H1 (cell line): ENCODE data around the gene NEURL1B. TPM values are rescaled to one million over a fixed set of nuclear protein-coding genes. Genes with fewer than 3 reads are reported as not detected.

Experiments used
- CTCF ChIA-PET: fragments of 300-600 bp; sonication (Branson Sonifier 250); formaldehyde crosslinking; loops from one replicate; lab custom pipeline; 2021; ENCODE audit not compliant: partially characterized antibody; lab: Charles Lee
- POLR2A ChIA-PET: fragments of 300-600 bp; sonication (Branson Sonifier 250); formaldehyde crosslinking; loops from one replicate; lab custom pipeline; 2021; ENCODE audit warnings: inconsistent platforms; ENCODE audit not compliant: partially characterized antibody; lab: Charles Lee
- DNase-seq, 2 experiments: peaks; one replicate each; pipeline versions ENCODE4 v3.0.0 to v3.0.0-alpha.2; 2010 to 2022; ENCODE audit warnings: low spot score in 2 of 2, low read depth in 1 of 2, mixed read lengths in 1 of 2
- FAIRE-seq: peaks from 2 replicates; lab custom pipeline; 2011; peaks lifted over from hg19 to GRCh38; lab: Jason Lieb, UNC
- H2AFZ ChIP-seq: 2 replicates; pipeline ENCODE4 v1.8.1; 2012; ENCODE audit warnings: low read length, inconsistent platforms
- H2AK5ac ChIP-seq: 2 replicates; pipeline ENCODE4 v1.6.1; 2013; ENCODE audit warnings: low read depth, low read length
- H2BK120ac ChIP-seq: replicated peaks from 2 replicates; pipeline ENCODE3; 2013; ENCODE audit warnings: low read depth, low read length, inconsistent platforms
- H2BK12ac ChIP-seq: 2 replicates; pipeline ENCODE4 v1.6.1; 2013; ENCODE audit warnings: low read depth, low read length
- H2BK15ac ChIP-seq: 2 replicates; pipeline ENCODE4 v1.6.1; 2013; ENCODE audit warnings: low read length
- H2BK20ac ChIP-seq: 2 replicates; pipeline ENCODE4 v1.6.1; 2013; ENCODE audit warnings: low read length
- H2BK5ac ChIP-seq: 2 replicates; pipeline ENCODE4 v1.6.1; 2013; ENCODE audit warnings: low read depth, low read length
- H3K14ac ChIP-seq: 2 replicates; pipeline ENCODE4 v1.6.1; 2013; ENCODE audit warnings: inconsistent platforms; ENCODE audit not compliant: insufficient read length
- H3K18ac ChIP-seq: 2 replicates; pipeline ENCODE4 v1.6.1; 2013; ENCODE audit warnings: low read length; ENCODE audit errors: extremely low read depth
- H3K23ac ChIP-seq: 2 replicates; pipeline ENCODE4 v1.6.1; 2013; ENCODE audit warnings: inconsistent platforms; ENCODE audit not compliant: insufficient read length
- H3K23me2 ChIP-seq: 2 replicates; pipeline ENCODE4 v1.6.1; 2013; ENCODE audit warnings: low read depth, low read length
- H3K27ac ChIP-seq: 2 replicates; pipeline ENCODE4 v1.6.1; 2011; ENCODE audit warnings: low read depth, low read length, inconsistent platforms
- H3K27me3 ChIP-seq, 4 experiments: replicated peaks in 1 of 4; 1 replicate in 1 of 4; 2 replicates in 3 of 4; pipeline versions ENCODE4 v1.6.1 to v1.8.1; 2011 to 2013; ENCODE audit warnings: low read length in 3 of 4, mild to moderate bottlenecking in 3 of 4, inconsistent platforms in 2 of 4, mixed read lengths in 2 of 4, moderate library complexity in 1 of 4; ENCODE audit not compliant: control insufficient read depth in 3 of 4, insufficient read depth in 3 of 4; ENCODE audit errors: extremely low read depth in 1 of 4
- H3K36me3 ChIP-seq, 4 experiments: 2 replicates each; pipeline versions ENCODE4 v1.6.1 to v1.8.1; 2011 to 2013; ENCODE audit warnings: mild to moderate bottlenecking in 4 of 4, low read length in 3 of 4, moderate library complexity in 2 of 4, control low read depth in 1 of 4, inconsistent platforms in 1 of 4; ENCODE audit not compliant: insufficient read depth in 4 of 4, control insufficient read depth in 2 of 4
- H3K4ac ChIP-seq: replicated peaks from 2 replicates; pipeline ENCODE3; 2013; ENCODE audit warnings: low read length, low read depth, mixed read lengths, inconsistent platforms; ENCODE audit not compliant: insufficient read length
- H3K4me1 ChIP-seq, 4 experiments: replicated peaks in 1 of 4; 1 replicate in 1 of 4; 2 replicates in 3 of 4; pipeline versions ENCODE4 v1.6.1 to v1.8.1; 2011 to 2013; ENCODE audit warnings: low read length in 3 of 4, inconsistent platforms in 2 of 4, mixed read lengths in 1 of 4; ENCODE audit not compliant: insufficient read depth in 4 of 4, control insufficient read depth in 3 of 4
- H3K4me2 ChIP-seq, 2 experiments: 2 replicates each; pipeline versions ENCODE4 v1.6.1 to v1.8.1; 2011 to 2013; ENCODE audit warnings: low read depth in 2 of 2, low read length in 2 of 2, control low read depth in 1 of 2, inconsistent platforms in 1 of 2, mild to moderate bottlenecking in 1 of 2; ENCODE audit not compliant: insufficient read depth in 1 of 2
- H3K4me3 ChIP-seq, 4 experiments: fragments of 200-600, 300-600 bp in 1 of 4; sonication (generic), shearing (Covaris generic), sonication (Bioruptor Twin) in 1 of 4; 2 replicates each; pipeline versions ENCODE4 v1.5.1 to v1.8.1; 2011 to 2016; ENCODE audit warnings: low read length in 4 of 4, low read depth in 3 of 4, control low read depth in 2 of 4, inconsistent platforms in 2 of 4, mild to moderate bottlenecking in 2 of 4, mixed read lengths in 1 of 4, moderate library complexity in 1 of 4; ENCODE audit not compliant: insufficient read depth in 2 of 4; ENCODE audit errors: extremely low read depth in 1 of 4
- H3K56ac ChIP-seq: replicated peaks from 2 replicates; pipeline ENCODE3; 2013; ENCODE audit warnings: low read depth, mild to moderate bottlenecking, mixed read lengths, low read length, inconsistent platforms; ENCODE audit not compliant: insufficient read length
- H3K79me1 ChIP-seq: 2 replicates; pipeline ENCODE4 v1.6.1; 2013; ENCODE audit warnings: low read depth, low read length, control low read depth
- H3K79me2 ChIP-seq, 2 experiments: 2 replicates each; pipeline versions ENCODE4 v1.6.1 to v1.8.1; 2012 to 2013; ENCODE audit warnings: low read length in 2 of 2, mild to moderate bottlenecking in 2 of 2, inconsistent platforms in 1 of 2; ENCODE audit not compliant: insufficient read depth in 2 of 2, control insufficient read depth in 1 of 2
- H3K9ac ChIP-seq, 4 experiments: replicated peaks in 1 of 4; 1 replicate in 1 of 4; 2 replicates in 3 of 4; pipeline versions ENCODE4 v1.6.1 to v1.8.1; 2011 to 2013; ENCODE audit warnings: low read depth in 3 of 4, low read length in 3 of 4, control low read depth in 2 of 4, mild to moderate bottlenecking in 2 of 4, moderate library complexity in 2 of 4, inconsistent platforms in 1 of 4; ENCODE audit errors: extremely low read depth in 1 of 4
- H3K9me3 ChIP-seq, 2 experiments: 2 replicates each; pipeline versions ENCODE4 v1.6.1 to v1.8.1; 2012 to 2013; ENCODE audit warnings: mild to moderate bottlenecking in 2 of 2, moderate library complexity in 2 of 2, control low read depth in 1 of 2, inconsistent platforms in 1 of 2, low read depth in 1 of 2, low read length in 1 of 2, mixed read lengths in 1 of 2; ENCODE audit not compliant: insufficient read depth in 2 of 2
- H4K20me1 ChIP-seq, 2 experiments: replicated peaks in 1 of 2; 2 replicates each; pipeline versions ENCODE3 to v1.8.1; 2011 to 2013; ENCODE audit warnings: inconsistent platforms in 2 of 2, low read length in 2 of 2, mild to moderate bottlenecking in 1 of 2; ENCODE audit not compliant: insufficient read depth in 2 of 2, control insufficient read depth in 1 of 2
- H4K5ac ChIP-seq: 2 replicates; pipeline ENCODE4 v1.6.1; 2013; ENCODE audit warnings: low read length, low read depth, mixed read lengths, inconsistent platforms; ENCODE audit not compliant: insufficient read length
- H4K8ac ChIP-seq: 2 replicates; pipeline ENCODE4 v1.8.0; 2013; ENCODE audit warnings: mild to moderate bottlenecking, moderate library complexity, low read length, inconsistent platforms; ENCODE audit not compliant: insufficient read depth; ENCODE audit errors: extremely low read depth
- H4K91ac ChIP-seq: replicated peaks from 2 replicates; pipeline ENCODE3; 2013; ENCODE audit warnings: low read length, mixed read lengths, inconsistent platforms; ENCODE audit not compliant: insufficient read length
- BACH1 ChIP-seq: IDR thresholded peaks from 2 replicates; pipeline ENCODE4 v1.6.1; 2012; ENCODE audit warnings: low read length, improper control_type of control experiment
- HDAC2 ChIP-seq, 2 experiments: fragments of 300-600 bp in 1 of 2; sonication (generic) in 1 of 2; IDR thresholded peaks; 2 replicates each; pipeline ENCODE4 v1.6.1; 2011 to 2012; ENCODE audit warnings: low read depth in 2 of 2, low read length in 2 of 2, mild to moderate bottlenecking in 2 of 2, moderate library complexity in 2 of 2, borderline replicate concordance in 1 of 2, inconsistent platforms in 1 of 2
- RAD21 ChIP-seq, 2 experiments: IDR thresholded peaks in 1 of 2; conservative IDR thresholded peaks in 1 of 2; 2 replicates each; pipeline ENCODE4 v1.6.1; 2011; ENCODE audit warnings: low read depth in 2 of 2, low read length in 2 of 2, improper control_type of control experiment in 1 of 2, inconsistent platforms in 1 of 2, mild to moderate bottlenecking in 1 of 2, moderate library complexity in 1 of 2
- SAP30 ChIP-seq: fragments of 300-600 bp; sonication (generic); IDR thresholded peaks from 2 replicates; pipeline ENCODE4 v1.7.1; 2012; ENCODE audit warnings: low read length, moderate library complexity, mild to moderate bottlenecking, inconsistent platforms; ENCODE audit not compliant: insufficient read depth, insufficient replicate concordance
- SIX5 ChIP-seq: IDR thresholded peaks from 2 replicates; pipeline ENCODE4 v1.6.1; 2011; ENCODE audit warnings: mild to moderate bottlenecking, low read depth, low read length
- SP1 ChIP-seq: IDR thresholded peaks from 2 replicates; pipeline ENCODE4 v1.6.1; 2011; ENCODE audit warnings: low read depth, low read length
- WGBS, 2 experiments: shearing (Covaris generic) in 1 of 2; methylation state at CpG; one replicate each; pipeline versions ENCODE4 v1.1.6 to v1.1.7; 2013 to 2015; ENCODE audit warnings: low lambda C conversion rate in 2 of 2, mixed read lengths in 2 of 2, inconsistent platforms in 1 of 2, low coverage in 1 of 2, missing lambda C conversion rate in 1 of 2; ENCODE audit not compliant: insufficient replicate concordance in 2 of 2, insufficient coverage in 1 of 2, insufficient read length in 1 of 2; ENCODE audit errors: extremely low coverage in 1 of 2, missing lambda C conversion rate in 1 of 2; 5-methylcytosine and 5-hydroxymethylcytosine counted together
- polyA plus RNA-seq, 7 experiments: library from polyadenylated mRNA; depleted of rRNA in 3 of 7; stranded (reverse) in 5 of 7; unstranded in 2 of 7; fragments of >200 nt in 5 of 7; fragments of 200-250 nt in 2 of 7; gene quantifications; 1 replicate in 5 of 7; 2 replicates in 1 of 7; 4 replicates in 1 of 7; pipeline versions ENCODE4 v1.2.1 to v1.2.3, GENCODE V29; 2011 to 2013; ENCODE audit warnings: missing spikeins in 2 of 7, mixed read lengths in 2 of 7
- total RNA-seq: library from RNA; stranded (reverse); fragmentation: NEBNext Ultra II Directional; extraction: Animal tissue kit (Norgen Biotek cat#: 25700); gene quantifications from 2 replicates; pipeline ENCODE4 v1.2.1, GENCODE V29; 2021

NEURL1B gene
- total and polyA plus RNA-seq, 2 of the 8 experiments (the other 6 are each of a cell fraction or from before 2014, with no cell fraction given), result 3.3 to 6.1 TPM

DNA sequence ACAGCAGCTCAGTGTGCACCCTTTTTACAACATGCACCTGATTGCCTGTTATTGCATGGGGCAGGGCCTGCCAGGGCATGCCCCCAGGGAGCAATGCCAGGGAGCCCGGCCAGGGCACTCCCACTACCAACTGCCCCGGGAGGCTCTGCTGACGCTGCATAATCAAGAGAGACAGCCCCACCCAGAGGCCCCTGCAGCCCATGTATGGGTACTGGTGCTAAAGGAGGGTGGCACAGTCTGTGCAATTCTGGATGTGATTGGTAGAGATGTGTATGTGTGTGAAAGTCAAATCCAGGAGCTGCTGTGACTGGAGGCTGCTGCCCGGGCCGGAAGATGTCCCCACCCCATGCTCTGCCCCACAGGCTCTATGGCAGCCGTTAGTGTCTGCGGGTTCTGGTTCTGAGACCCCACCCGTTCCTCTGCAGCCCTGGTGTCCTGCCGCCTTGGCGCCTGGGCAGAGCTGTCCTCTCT is 3.9 kb upstream of the NEURL1B start:
- peaks cover 0 to 16% (median 9%) of the 10 kb centered on the region in 4 experiments; a peak in 6 of 7 replicates for H3K27me3 ChIP-seq
- H3K4me2 ChIP-seq, result no peak overlapping the region
- no peak overlapping the region; the same call in none of the 2 replicates for H3K18ac ChIP-seq
- H3K4me1 ChIP-seq, result peaks cover 0 to 13% (median 2%) of the 10 kb centered on the region in 4 experiments; a peak in 2 of 7 replicates
- 83% methylated on average over 10 of the region's 10 CpGs; no CpG with 5 or more reads in 1 of the 2 experiments for WGBS, 2 experiments
- H4K20me1 ChIP-seq, result no peaks in the 10 kb centered on the region
- no peak overlapping the region for H3K56ac ChIP-seq
- no peak overlapping the region for H3K23ac ChIP-seq
- H4K8ac ChIP-seq, result no peak overlapping the region; the same call in 1 of the 2 replicates
- no peak overlapping the region for H2BK120ac ChIP-seq
- no peaks in the 10 kb centered on the region for H3K36me3 ChIP-seq
- H4K91ac ChIP-seq, result peak overlapping the region; percentile 35
- no peak for TF ChIP-seq HDAC2 (IDR thresholded peaks at IDR 0.05; ENCODE audit: borderline replicate concordance in 1 of 2, low read depth in 2 of 2, low read length in 2 of 2)
- no peak for TF ChIP-seq BACH1
- TF ChIP-seq RAD21 (IDR thresholded peaks at IDR 0.05 in 1 of 2, conservative IDR thresholded peaks at IDR 0.05 in 1 of 2; ENCODE audit: low read depth in 2 of 2, low read length in 2 of 2), result peak in 1 of 2 experiments; percentile 12; a peak in 1 of 4 replicates
- TF ChIP-seq SP1, result no peak
- TF ChIP-seq SIX5, result no peak
- TF ChIP-seq SAP30, result no peak
- TF ChIP-seq, all 59 proteins: peak for 1
- Histone ChIP-seq H2BK5ac (peak overlapping the region; percentile 32; the same call in 1 of the 2 replicates), H2BK15ac (peak overlapping the region; percentile 49; the same call in 1 of the 2 replicates), H2BK20ac (peak overlapping the region; percentile 72; the same call in 1 of the 2 replicates), H3K4me3 (no peak overlapping the region), H3K79me2 (no peaks in the 10 kb centered on the region), H3K79me1 (no peaks in the 10 kb centered on the region), H3K4ac (no peak overlapping the region), H3K9me3 (no peaks in the 10 kb centered on the region), H2AFZ (0 out of 2 replicates have a peak overlapping the region, but pooled peaks have one; percentile 34), H2BK12ac (peak overlapping the region; percentile 46; the same call in 1 of the 2 replicates), H3K27ac (no peak overlapping the region), H2AK5ac (no peak overlapping the region), H3K14ac (no peak overlapping the region), H3K9ac (no peak overlapping the region), H4K5ac (no peak overlapping the region), H3K23me2 (peaks cover 7% of the 10 kb centered on the region; the same call in 1 of the 2 replicates)
- POLR2A ChIA-PET, result interaction anchor here (0.8 kb wide), 1 partner anchor 12 kb away, joined by 3 read pairs; no protein-coding TSS in a partner anchor
- FAIRE-seq, result no peak
- CTCF ChIA-PET, result interaction anchor here (1.1 to 2.2 kb wide), 5 partner anchors 9 to 50 kb away, joined by 3 to 7 read pairs (median 3); no protein-coding TSS in a partner anchor
- no peak for DNase-seq
